Measurements from ENCODE around the gene DOCK4.

The DOCK4 gene

DNA sequence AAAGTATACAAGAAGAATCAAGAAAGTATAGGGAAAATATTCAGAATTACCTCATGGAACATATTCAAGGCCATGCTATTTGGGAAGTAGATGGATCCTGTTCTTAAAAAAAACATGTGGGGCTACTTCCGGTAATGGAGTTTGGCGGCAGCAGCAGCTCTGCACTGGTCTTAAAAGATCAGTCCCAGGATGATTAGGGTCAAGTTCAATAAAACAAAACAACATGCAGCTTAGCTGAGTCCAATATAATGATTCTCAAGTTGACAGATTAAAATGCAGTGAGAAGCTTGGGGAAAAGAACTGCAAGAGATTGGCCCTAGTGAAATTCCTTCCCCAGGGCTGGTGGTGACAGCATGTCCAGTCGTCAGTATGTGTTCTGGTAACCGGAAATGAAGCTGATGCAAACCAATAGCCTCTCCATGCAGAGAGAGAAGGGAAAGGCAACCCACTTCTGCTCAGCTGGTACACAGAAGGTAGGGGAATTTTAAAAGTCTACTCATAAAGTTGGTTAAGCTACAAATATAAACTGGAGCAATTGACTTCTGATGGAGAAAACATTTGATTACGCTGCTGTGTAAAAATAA is 338.8 kb downstream of the DOCK4 start:
- Histone ChIP-seq H3K27ac (peak overlapping the region; percentile 11; the same call in 1 of the 2 replicates), H3K4me3 (ENCODE audit: low read depth, low read length) (no peak overlapping the region), H3K36me3 (no peaks in the 10 kb centered on the region), H3K9me3 (ENCODE audit: severe bottlenecking) (no peaks in the 10 kb centered on the region), H3K27me3 (ENCODE audit: insufficient read depth, low read depth, severe bottlenecking) (no peaks in the 10 kb centered on the region)
- TF ChIP-seq, protein P1, sequence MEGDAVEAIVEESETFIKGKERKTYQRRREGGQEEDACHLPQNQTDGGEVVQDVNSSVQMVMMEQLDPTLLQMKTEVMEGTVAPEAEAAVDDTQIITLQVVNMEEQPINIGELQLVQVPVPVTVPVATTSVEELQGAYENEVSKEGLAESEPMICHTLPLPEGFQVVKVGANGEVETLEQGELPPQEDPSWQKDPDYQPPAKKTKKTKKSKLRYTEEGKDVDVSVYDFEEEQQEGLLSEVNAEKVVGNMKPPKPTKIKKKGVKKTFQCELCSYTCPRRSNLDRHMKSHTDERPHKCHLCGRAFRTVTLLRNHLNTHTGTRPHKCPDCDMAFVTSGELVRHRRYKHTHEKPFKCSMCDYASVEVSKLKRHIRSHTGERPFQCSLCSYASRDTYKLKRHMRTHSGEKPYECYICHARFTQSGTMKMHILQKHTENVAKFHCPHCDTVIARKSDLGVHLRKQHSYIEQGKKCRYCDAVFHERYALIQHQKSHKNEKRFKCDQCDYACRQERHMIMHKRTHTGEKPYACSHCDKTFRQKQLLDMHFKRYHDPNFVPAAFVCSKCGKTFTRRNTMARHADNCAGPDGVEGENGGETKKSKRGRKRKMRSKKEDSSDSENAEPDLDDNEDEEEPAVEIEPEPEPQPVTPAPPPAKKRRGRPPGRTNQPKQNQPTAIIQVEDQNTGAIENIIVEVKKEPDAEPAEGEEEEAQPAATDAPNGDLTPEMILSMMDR (IDR thresholded peaks at IDR 0.05; ENCODE audit: low read depth, low read length) = no peak
- DNase-seq = peak; percentile 40

- no peaks in the 10 kb centered on the region for H3K9me3 ChIP-seq (ENCODE audit: severe bottlenecking)
- no peak overlapping the region for H3K4me3 ChIP-seq (ENCODE audit: low read depth, low read length)
- no peaks in the 10 kb centered on the region for H3K27me3 ChIP-seq (ENCODE audit: insufficient read depth, low read depth, severe bottlenecking)
- no peak overlapping the region for H3K27ac ChIP-seq
- no peaks in the 10 kb centered on the region for H3K36me3 ChIP-seq
- TF ChIP-seq, protein P1 (IDR thresholded peaks at IDR 0.05; ENCODE audit: low read depth, low read length) = no peak
- no peak for DNase-seq
Observed at GRCh38 chr7:111866787-111867186, 339.4 kb downstream of the DOCK4 start.

GRCh38 chr7:111865430-111865829 is 340.8 kb downstream of the DOCK4 start:
- Histone ChIP-seq H3K27me3 (ENCODE audit: insufficient read depth, low read depth, severe bottlenecking) (no peaks in the 10 kb centered on the region), H3K36me3 (no peaks in the 10 kb centered on the region), H3K27ac (no peak overlapping the region), H3K4me3 (ENCODE audit: low read depth, low read length) (no peak overlapping the region), H3K9me3 (ENCODE audit: severe bottlenecking) (no peaks in the 10 kb centered on the region)
- DNase-seq = no peak
- TF ChIP-seq, protein P1 (IDR thresholded peaks at IDR 0.05; ENCODE audit: low read depth, low read length) = no peak

- no peaks in the 10 kb centered on the region for H3K9me3 ChIP-seq (ENCODE audit: severe bottlenecking)
- no peak overlapping the region for H3K4me3 ChIP-seq (ENCODE audit: low read depth, low read length)
- no peak for DNase-seq
- TF ChIP-seq, protein P1 (IDR thresholded peaks at IDR 0.05; ENCODE audit: low read depth, low read length) = no peak
- H3K27ac ChIP-seq = no peak overlapping the region
- no peaks in the 10 kb centered on the region for H3K36me3 ChIP-seq
- H3K27me3 ChIP-seq (ENCODE audit: insufficient read depth, low read depth, severe bottlenecking) = no peaks in the 10 kb centered on the region
Observed at GRCh38 chr7:111864291-111864976, 341.8 kb downstream of the DOCK4 start.

DNA sequence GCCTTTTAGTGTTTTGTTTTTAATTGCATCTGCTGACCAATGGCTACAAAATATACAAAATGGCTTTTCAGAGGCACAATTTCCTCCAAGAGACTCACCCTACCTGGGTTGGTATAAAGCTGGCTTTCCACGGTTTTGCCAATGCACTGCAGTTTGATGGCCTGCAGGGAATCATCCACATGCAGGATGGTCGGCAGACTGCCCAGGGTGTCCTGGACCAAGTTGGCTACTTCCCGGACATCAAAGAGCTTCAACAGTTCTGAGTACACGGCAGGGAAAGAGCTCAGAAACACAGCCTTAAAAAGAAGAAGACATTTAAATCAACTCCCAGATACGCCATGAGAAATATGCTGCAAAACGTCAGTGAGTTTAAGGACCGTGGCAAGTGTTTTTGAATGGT is 342.9 kb downstream of the DOCK4 start:
- TF ChIP-seq, protein P1 (IDR thresholded peaks at IDR 0.05; ENCODE audit: low read depth, low read length) = no peak

More for the DNA sequence above, 342.9 kb downstream of the DOCK4 start:
- Histone ChIP-seq H3K36me3 (no peaks in the 10 kb centered on the region), H3K4me3 (ENCODE audit: low read depth, low read length) (no peak overlapping the region), H3K9me3 (ENCODE audit: severe bottlenecking) (no peaks in the 10 kb centered on the region), H3K27me3 (ENCODE audit: insufficient read depth, low read depth, severe bottlenecking) (no peaks in the 10 kb centered on the region), H3K27ac (no peak overlapping the region)
- DNase-seq = no peak

Data from WERI-Rb-1 (cell line).